Neural cell (in vitro differentiated cells): ENCODE results near the gene CRIP3. TPM values are rescaled to one million over a fixed set of nuclear protein-coding genes. Genes with fewer than 3 reads are reported as not detected.

ENCODE experiments used
- H2AFZ ChIP-seq: fragments of 200-600, 300-800 bp; sonication (generic), shearing (Covaris generic); 2 replicates; pipeline ENCODE4 v1.6.0; 2014; ENCODE audit warnings: low read depth, mild to moderate bottlenecking, antibody characterized with exemption, low read length, moderate library complexity
- H3F3A ChIP-seq: fragments of 200-600 bp; shearing (Covaris generic); 2 replicates; pipeline ENCODE4 v1.6.1; 2016; ENCODE audit warnings: mild to moderate bottlenecking, moderate library complexity, mixed read lengths, antibody characterized with exemption, low read length; ENCODE audit not compliant: insufficient read depth, poor library complexity, severe bottlenecking
- H3K27ac ChIP-seq: fragments of 200-600, 300-800 bp; sonication (generic), shearing (Covaris generic); 2 replicates; pipeline ENCODE4 v1.5.1; 2014; ENCODE audit warnings: mild to moderate bottlenecking, low read length, moderate library complexity
- H3K27me3 ChIP-seq: fragments of 300-800, 200-600 bp; sonication (generic), shearing (Covaris generic); 2 replicates; pipeline ENCODE4 v1.6.0; 2014; ENCODE audit warnings: mild to moderate bottlenecking, low read depth, low read length, moderate library complexity; ENCODE audit not compliant: insufficient read depth
- H3K36me3 ChIP-seq: fragments of 300-800, 200-600 bp; sonication (generic), shearing (Covaris generic); 2 replicates; pipeline ENCODE4 v1.5.1; 2014; ENCODE audit warnings: mild to moderate bottlenecking, antibody characterized with exemption, low read length, moderate library complexity; ENCODE audit not compliant: insufficient read depth
- H3K4me2 ChIP-seq: fragments of 300-800, 200-600 bp; sonication (generic), shearing (Covaris generic); 2 replicates; pipeline ENCODE4 v1.6.0; 2014; ENCODE audit warnings: mild to moderate bottlenecking, low read length
- H3K4me3 ChIP-seq: fragments of 300-800, 200-600 bp; sonication (generic), shearing (Covaris generic); 2 replicates; pipeline ENCODE4 v1.5.1; 2014; ENCODE audit warnings: mild to moderate bottlenecking, low read length, moderate library complexity
- H3K79me2 ChIP-seq: fragments of 200-600 bp; shearing (Covaris generic); replicated peaks from 2 replicates; pipeline ENCODE4 v1.6.0; 2014; ENCODE audit warnings: mild to moderate bottlenecking, low read length, moderate library complexity; ENCODE audit not compliant: insufficient read depth
- H3K9ac ChIP-seq: fragments of 300-800, 200-600 bp; sonication (generic), shearing (Covaris generic); 2 replicates; pipeline ENCODE4 v1.6.1; 2016; ENCODE audit warnings: mild to moderate bottlenecking, low read length, mixed read lengths
- H3K9me2 ChIP-seq: fragments of 200-600 bp; shearing (Covaris generic); 2 replicates; pipeline ENCODE4 v1.6.1; 2016; ENCODE audit warnings: mild to moderate bottlenecking, low read length, mixed read lengths; ENCODE audit not compliant: insufficient read depth
- H3K9me3 ChIP-seq: fragments of 200-600, 300-800 bp; sonication (generic), shearing (Covaris generic); 2 replicates; pipeline ENCODE4 v1.6.1; 2016; ENCODE audit warnings: mild to moderate bottlenecking, mixed run types, low read length, moderate library complexity, mixed read lengths
- H4K20me1 ChIP-seq: fragments of 200-600 bp; shearing (Covaris generic); 2 replicates; pipeline ENCODE4 v1.6.1; 2016; ENCODE audit warnings: mild to moderate bottlenecking, mixed run types; ENCODE audit not compliant: insufficient read depth
- EP300 ChIP-seq: fragments of 450-650 bp; conservative IDR thresholded peaks from 2 replicates; pipeline ENCODE4 v1.6.1; 2014; ENCODE audit warnings: antibody characterized with exemption, mild to moderate bottlenecking, moderate library complexity; ENCODE audit not compliant: poor library complexity, severe bottlenecking
- EZH2 ChIP-seq: fragments of 200-600, 300-800 bp; shearing (Covaris generic), sonication (generic); IDR thresholded peaks from 2 replicates; pipeline ENCODE4 v1.6.1; 2014; ENCODE audit warnings: antibody characterized with exemption, low read length, borderline replicate concordance, mild to moderate bottlenecking; ENCODE audit not compliant: insufficient read depth, poor library complexity, severe bottlenecking
- MXI1 ChIP-seq: fragments of 450-650 bp; conservative IDR thresholded peaks from 2 replicates; pipeline ENCODE4 v1.6.1; 2014; ENCODE audit warnings: antibody characterized with exemption, mild to moderate bottlenecking; ENCODE audit not compliant: poor library complexity, severe bottlenecking
- POLR2AphosphoS5 ChIP-seq: IDR thresholded peaks from 2 replicates; pipeline ENCODE4 v1.6.1; 2012
- RAD21 ChIP-seq: fragments of 450-650 bp; conservative IDR thresholded peaks from 2 replicates; pipeline ENCODE4 v1.6.1; 2014; ENCODE audit warnings: antibody characterized with exemption, mild to moderate bottlenecking, moderate library complexity
- SMC3 ChIP-seq: fragments of 450-650 bp; conservative IDR thresholded peaks from 2 replicates; pipeline ENCODE4 v1.6.1; 2014; ENCODE audit warnings: antibody characterized with exemption, mild to moderate bottlenecking, moderate library complexity; ENCODE audit not compliant: poor library complexity
- TAF1 ChIP-seq: IDR thresholded peaks from 2 replicates; pipeline ENCODE4 v1.6.1; 2012; ENCODE audit warnings: low read depth
- polyA plus RNA-seq: library from polyadenylated mRNA; depleted of rRNA; stranded (reverse); fragments of >200 nt; gene quantifications from 2 replicates; pipeline ENCODE4 v1.2.3, GENCODE V29; 2014
- TF ChIP-seq, protein P1 (sequence below): fragments of 450-650 bp; IDR thresholded peaks from 2 replicates; pipeline ENCODE4 v1.5.1; 2014; ENCODE audit warnings: antibody characterized with exemption, mild to moderate bottlenecking, moderate library complexity; ENCODE audit not compliant: poor library complexity, severe bottlenecking
- TF ChIP-seq, protein P2 (sequence below): IDR thresholded peaks from 2 replicates; pipeline ENCODE4 v1.6.1; 2012; ENCODE audit warnings: borderline replicate concordance

CRIP3 gene
- polyA plus RNA-seq, 1 donor from 2014 or later = 3.7 TPM

DNA sequence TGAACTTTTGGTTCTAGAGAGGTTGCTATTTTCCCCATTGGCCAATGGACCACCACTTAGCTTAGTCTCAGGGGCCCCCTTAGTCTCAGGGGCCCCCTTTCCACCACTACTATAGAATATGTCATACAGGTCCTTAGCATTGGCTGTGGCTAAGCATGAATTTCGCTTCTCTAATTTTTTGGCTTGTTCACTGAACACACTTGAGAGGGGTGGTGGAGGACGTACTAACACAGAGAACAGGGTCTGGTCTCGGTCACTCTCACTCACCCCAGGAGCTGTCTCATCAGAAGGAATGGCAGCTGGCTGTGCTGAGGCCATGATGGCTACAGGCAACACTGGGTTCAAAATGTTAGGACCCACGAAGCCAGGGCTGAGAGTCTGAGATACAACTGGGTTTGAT, 30.5 kb upstream of the CRIP3 start:
- Histone ChIP-seq H3K4me2 (no peak overlapping the region), H3K36me3 (peaks cover 5% of the 10 kb centered on the region), H3K9ac (no peak overlapping the region), H3K9me2 (no peaks in the 10 kb centered on the region), H3K79me2 (no peaks in the 10 kb centered on the region), H3K9me3 (no peaks in the 10 kb centered on the region), H3K27ac (no peak overlapping the region), H3K27me3 (no peaks in the 10 kb centered on the region), H3F3A (no peaks in the 10 kb centered on the region), H3K4me3 (no peak overlapping the region), H2AFZ (no peak overlapping the region), H4K20me1 (no peaks in the 10 kb centered on the region)
- TF ChIP-seq RAD21 (no peak), EP300 (no peak), EZH2 (no peak), POLR2AphosphoS5 (no peak), TAF1 (no peak), MXI1 (no peak), SMC3 (no peak)
- TF ChIP-seq, protein P1, sequence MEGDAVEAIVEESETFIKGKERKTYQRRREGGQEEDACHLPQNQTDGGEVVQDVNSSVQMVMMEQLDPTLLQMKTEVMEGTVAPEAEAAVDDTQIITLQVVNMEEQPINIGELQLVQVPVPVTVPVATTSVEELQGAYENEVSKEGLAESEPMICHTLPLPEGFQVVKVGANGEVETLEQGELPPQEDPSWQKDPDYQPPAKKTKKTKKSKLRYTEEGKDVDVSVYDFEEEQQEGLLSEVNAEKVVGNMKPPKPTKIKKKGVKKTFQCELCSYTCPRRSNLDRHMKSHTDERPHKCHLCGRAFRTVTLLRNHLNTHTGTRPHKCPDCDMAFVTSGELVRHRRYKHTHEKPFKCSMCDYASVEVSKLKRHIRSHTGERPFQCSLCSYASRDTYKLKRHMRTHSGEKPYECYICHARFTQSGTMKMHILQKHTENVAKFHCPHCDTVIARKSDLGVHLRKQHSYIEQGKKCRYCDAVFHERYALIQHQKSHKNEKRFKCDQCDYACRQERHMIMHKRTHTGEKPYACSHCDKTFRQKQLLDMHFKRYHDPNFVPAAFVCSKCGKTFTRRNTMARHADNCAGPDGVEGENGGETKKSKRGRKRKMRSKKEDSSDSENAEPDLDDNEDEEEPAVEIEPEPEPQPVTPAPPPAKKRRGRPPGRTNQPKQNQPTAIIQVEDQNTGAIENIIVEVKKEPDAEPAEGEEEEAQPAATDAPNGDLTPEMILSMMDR = no peak
- TF ChIP-seq, protein P2, sequence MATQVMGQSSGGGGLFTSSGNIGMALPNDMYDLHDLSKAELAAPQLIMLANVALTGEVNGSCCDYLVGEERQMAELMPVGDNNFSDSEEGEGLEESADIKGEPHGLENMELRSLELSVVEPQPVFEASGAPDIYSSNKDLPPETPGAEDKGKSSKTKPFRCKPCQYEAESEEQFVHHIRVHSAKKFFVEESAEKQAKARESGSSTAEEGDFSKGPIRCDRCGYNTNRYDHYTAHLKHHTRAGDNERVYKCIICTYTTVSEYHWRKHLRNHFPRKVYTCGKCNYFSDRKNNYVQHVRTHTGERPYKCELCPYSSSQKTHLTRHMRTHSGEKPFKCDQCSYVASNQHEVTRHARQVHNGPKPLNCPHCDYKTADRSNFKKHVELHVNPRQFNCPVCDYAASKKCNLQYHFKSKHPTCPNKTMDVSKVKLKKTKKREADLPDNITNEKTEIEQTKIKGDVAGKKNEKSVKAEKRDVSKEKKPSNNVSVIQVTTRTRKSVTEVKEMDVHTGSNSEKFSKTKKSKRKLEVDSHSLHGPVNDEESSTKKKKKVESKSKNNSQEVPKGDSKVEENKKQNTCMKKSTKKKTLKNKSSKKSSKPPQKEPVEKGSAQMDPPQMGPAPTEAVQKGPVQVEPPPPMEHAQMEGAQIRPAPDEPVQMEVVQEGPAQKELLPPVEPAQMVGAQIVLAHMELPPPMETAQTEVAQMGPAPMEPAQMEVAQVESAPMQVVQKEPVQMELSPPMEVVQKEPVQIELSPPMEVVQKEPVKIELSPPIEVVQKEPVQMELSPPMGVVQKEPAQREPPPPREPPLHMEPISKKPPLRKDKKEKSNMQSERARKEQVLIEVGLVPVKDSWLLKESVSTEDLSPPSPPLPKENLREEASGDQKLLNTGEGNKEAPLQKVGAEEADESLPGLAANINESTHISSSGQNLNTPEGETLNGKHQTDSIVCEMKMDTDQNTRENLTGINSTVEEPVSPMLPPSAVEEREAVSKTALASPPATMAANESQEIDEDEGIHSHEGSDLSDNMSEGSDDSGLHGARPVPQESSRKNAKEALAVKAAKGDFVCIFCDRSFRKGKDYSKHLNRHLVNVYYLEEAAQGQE = no peak

DNA sequence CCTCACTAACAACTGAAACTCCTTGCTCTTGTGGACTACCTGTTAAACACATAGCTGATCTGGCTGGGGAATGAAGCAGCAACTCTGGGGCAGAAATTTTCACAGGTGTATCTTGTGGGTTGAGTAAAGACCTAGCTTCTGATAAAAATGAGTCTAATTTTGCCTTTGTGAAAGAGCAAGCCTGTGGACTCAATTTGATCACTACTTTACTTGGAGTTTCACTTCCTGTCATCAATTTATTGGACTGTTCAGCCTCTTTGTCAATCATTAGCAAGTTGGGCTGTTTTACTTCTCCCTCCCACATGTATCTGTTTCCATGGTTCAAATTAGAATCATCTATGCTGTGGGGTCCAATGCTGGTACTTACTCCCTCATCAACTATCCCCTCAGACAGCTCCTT, 29.6 kb upstream of the CRIP3 start:
- Histone ChIP-seq H3K4me2 (no peak overlapping the region), H3K4me3 (no peak overlapping the region), H3K27me3 (no peaks in the 10 kb centered on the region), H2AFZ (no peak overlapping the region), H3K36me3 (peaks cover 5% of the 10 kb centered on the region), H4K20me1 (no peaks in the 10 kb centered on the region), H3K79me2 (no peaks in the 10 kb centered on the region), H3K9me2 (no peaks in the 10 kb centered on the region), H3K9ac (no peak overlapping the region), H3K9me3 (no peaks in the 10 kb centered on the region), H3K27ac (no peak overlapping the region), H3F3A (no peaks in the 10 kb centered on the region)
- TF ChIP-seq POLR2AphosphoS5 (no peak), SMC3 (no peak), RAD21 (no peak), TAF1 (no peak), MXI1 (no peak), EZH2 (no peak), EP300 (no peak)
- TF ChIP-seq, protein P1 = no peak
- TF ChIP-seq, protein P2 = no peak
